ENCODE measurements around the gene SETX. TPM values are rescaled to one million over a fixed set of nuclear protein-coding genes. Genes with fewer than 3 reads are reported as not detected.
"Not testable (repeated sequence)": the region's sequence is repeated elsewhere in the genome, so short reads cannot be mapped to it uniquely, and the experiment has no call there.

The SETX gene
- polyA plus RNA-seq, 1 experiment: 31.5 TPM

DNA sequence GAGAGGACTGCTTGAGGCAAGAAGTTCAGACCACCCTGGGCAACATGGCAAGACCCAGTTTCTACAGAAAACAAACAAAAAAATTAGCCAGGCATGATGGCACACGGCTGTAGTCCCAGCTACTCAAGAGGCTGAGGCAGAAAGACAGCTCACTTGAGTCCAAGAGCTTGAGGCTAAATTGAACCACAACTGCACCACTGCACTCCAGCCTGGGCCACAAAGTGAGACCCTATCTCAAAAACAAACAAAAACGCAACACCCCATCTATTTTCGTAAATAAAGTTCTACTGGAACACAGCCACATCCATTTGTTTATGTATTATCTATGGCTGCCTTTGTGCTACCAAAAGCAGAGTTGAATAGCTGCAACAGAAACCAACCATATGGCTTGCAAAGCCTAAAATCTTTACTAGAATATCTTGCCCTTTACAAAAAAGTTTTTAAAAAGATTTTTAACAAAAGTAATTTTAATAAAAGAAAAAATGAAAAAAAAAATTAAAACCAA, 67.5 kb downstream of the SETX start:
- TF ChIP-seq, protein P1, sequence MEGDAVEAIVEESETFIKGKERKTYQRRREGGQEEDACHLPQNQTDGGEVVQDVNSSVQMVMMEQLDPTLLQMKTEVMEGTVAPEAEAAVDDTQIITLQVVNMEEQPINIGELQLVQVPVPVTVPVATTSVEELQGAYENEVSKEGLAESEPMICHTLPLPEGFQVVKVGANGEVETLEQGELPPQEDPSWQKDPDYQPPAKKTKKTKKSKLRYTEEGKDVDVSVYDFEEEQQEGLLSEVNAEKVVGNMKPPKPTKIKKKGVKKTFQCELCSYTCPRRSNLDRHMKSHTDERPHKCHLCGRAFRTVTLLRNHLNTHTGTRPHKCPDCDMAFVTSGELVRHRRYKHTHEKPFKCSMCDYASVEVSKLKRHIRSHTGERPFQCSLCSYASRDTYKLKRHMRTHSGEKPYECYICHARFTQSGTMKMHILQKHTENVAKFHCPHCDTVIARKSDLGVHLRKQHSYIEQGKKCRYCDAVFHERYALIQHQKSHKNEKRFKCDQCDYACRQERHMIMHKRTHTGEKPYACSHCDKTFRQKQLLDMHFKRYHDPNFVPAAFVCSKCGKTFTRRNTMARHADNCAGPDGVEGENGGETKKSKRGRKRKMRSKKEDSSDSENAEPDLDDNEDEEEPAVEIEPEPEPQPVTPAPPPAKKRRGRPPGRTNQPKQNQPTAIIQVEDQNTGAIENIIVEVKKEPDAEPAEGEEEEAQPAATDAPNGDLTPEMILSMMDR (IDR thresholded peaks at IDR 0.05; ENCODE audit: low read depth, low read length): no peak
- no peaks in the 10 kb centered on the region for H3K9me3 ChIP-seq (ENCODE audit: control insufficient read depth, insufficient read depth, low read length)
- no peak for DNase-seq (ENCODE audit: low read depth, low spot score)
- ChIA-PET POLR2A (no interaction called here), CTCF (interaction anchor here (0.5 to 1.2 kb wide), 3 partner anchors 19 to 541 kb away, joined by 3 to 4 read pairs (median 4); no protein-coding TSS in a partner anchor)
- no peak overlapping the region for H3K27ac ChIP-seq (ENCODE audit: low read depth, low read length)
- H3K4me3 ChIP-seq (ENCODE audit: low read depth, low read length): no peak overlapping the region
- no peaks in the 10 kb centered on the region for H3K27me3 ChIP-seq (ENCODE audit: control insufficient read depth, insufficient read depth, low read length)

DNA sequence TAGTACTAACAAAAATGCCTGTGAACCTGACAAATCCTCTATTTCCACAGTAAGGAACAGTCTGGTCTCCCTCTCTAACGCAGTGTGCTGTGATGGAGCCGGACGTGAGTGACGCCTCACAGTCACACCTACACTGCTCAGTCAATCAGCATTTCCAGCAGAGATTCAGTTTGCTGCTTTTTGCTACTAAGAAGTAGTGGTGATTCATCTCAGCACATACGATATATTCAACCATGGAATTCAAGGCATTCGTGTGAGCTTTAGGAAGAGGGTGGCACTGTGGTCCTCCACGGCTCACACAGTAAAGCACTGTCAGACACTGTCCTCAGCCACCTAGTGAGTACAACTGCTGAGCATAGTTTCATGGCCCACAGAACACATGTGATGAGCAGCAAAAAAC, 70.9 kb downstream of the SETX start:
- TF ChIP-seq, protein P1 (IDR thresholded peaks at IDR 0.05; ENCODE audit: low read depth, low read length): no peak
- H3K27me3 ChIP-seq (ENCODE audit: control insufficient read depth, insufficient read depth, low read length): no peaks in the 10 kb centered on the region
- no peaks in the 10 kb centered on the region for H3K9me3 ChIP-seq (ENCODE audit: control insufficient read depth, insufficient read depth, low read length)
- ChIA-PET CTCF (interaction anchor here (2.2 kb wide), 1 partner anchor 14 kb away, joined by 26 read pairs; no protein-coding TSS in a partner anchor), POLR2A (no interaction called here)
- no peak for DNase-seq (ENCODE audit: low read depth, low spot score)
- H3K27ac ChIP-seq (ENCODE audit: low read depth, low read length): no peak overlapping the region
- H3K4me3 ChIP-seq (ENCODE audit: low read depth, low read length): no peak overlapping the region

DNA sequence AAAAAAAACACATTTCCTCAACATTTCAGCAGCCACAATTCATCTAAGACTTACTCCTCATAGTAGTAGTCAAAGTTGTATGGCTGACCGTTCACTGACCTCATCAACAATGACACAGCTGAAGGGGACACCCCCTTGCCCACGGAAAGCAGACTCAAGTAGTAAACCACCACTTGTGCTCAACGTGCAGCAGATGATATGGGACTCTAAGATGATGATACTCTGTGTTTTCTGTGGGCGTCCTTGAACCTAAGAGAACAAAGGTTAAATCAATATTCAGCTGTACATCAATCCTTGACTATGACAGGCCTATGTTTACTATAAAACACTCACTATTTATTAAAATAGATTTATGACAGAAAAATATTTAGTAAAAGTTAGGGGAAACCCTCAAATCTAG, 71.6 kb downstream of the SETX start:
- TF ChIP-seq, protein P1 (IDR thresholded peaks at IDR 0.05; ENCODE audit: low read depth, low read length): no peak
- CTCF ChIA-PET: interaction anchor here (2.2 kb wide), 1 partner anchor 14 kb away, joined by 26 read pairs; no protein-coding TSS in a partner anchor
- H3K9me3 ChIP-seq (ENCODE audit: control insufficient read depth, insufficient read depth, low read length): no peaks in the 10 kb centered on the region
- POLR2A ChIA-PET: no interaction called here
- no peak for DNase-seq (ENCODE audit: low read depth, low spot score)
- H3K27ac ChIP-seq (ENCODE audit: low read depth, low read length): no peak overlapping the region
- no peaks in the 10 kb centered on the region for H3K27me3 ChIP-seq (ENCODE audit: control insufficient read depth, insufficient read depth, low read length)
- H3K4me3 ChIP-seq (ENCODE audit: low read depth, low read length): no peak overlapping the region

DNA sequence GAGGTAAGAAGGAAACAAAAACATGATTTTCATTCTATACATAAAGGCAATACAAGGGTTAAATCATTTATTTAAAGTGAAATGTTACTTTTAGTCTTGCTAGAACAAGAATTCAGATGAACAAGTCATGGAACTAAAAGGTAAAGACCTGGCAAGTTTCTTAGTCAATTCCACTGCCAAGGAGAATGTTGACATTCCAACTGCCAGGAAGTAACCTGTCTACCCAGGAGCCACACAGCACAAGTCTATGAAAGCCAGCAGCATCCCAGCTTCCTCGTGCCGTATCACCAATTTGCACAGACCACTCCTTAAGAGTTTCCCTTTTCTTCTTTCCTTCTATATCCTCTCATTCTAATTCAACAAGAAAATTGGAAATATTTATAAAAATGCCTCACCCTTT, 79.9 kb downstream of the SETX start:
- TF ChIP-seq, protein P1 (IDR thresholded peaks at IDR 0.05; ENCODE audit: low read depth, low read length): no peak
- Histone ChIP-seq H3K27me3 (ENCODE audit: control insufficient read depth, insufficient read depth, low read length) (no peaks in the 10 kb centered on the region), H3K9me3 (ENCODE audit: control insufficient read depth, insufficient read depth, low read length) (no peaks in the 10 kb centered on the region), H3K4me3 (ENCODE audit: low read depth, low read length) (no peak overlapping the region), H3K27ac (ENCODE audit: low read depth, low read length) (no peak overlapping the region)
- no peak for DNase-seq (ENCODE audit: low read depth, low spot score)
- ChIA-PET POLR2A (no interaction called here), CTCF (interaction anchor here (1.3 kb wide), 1 partner anchor 519 kb away, joined by 3 read pairs; no protein-coding TSS in a partner anchor)

DNA sequence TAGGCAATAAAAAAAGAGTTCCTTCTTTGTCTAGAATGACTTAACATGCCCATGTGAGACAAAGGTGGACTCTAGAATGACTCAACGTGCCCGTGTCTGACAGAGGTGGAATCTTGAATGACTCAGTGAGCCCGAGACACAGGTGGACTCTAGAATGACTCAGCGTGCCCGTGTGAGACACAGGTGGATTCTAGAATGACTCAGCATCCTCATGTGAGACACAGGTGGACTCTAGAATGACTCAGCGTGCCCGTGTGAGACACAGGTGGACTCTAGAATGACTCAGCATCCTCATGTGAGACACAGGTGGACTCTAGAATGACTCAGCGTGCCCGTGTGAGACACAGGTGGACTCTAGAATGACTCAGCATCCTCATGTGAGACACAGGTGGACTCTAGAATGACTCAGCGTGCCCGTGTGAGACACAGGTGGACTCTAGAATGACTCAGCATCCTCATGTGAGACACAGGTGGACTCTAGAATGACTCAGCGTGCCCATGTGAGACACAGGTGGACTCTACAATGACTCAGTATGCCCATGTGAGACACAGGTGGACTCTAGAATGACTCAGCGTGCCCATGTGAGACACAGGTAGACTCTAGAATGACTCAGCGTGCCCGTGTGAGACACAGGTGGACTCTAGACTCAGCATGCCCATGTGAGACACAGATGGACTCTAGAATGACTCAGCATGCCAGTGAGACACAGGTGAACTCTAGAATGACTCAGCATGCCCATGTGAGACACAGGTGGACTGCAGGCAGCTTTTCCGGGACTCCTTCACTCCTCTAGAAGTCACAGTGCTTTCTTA, 84.9 kb downstream of the SETX start:
- H3K4me3 ChIP-seq (ENCODE audit: low read depth, low read length); POLR2A ChIA-PET; DNase-seq (ENCODE audit: low read depth, low spot score); H3K27me3 ChIP-seq (ENCODE audit: control insufficient read depth, insufficient read depth, low read length); H3K9me3 ChIP-seq (ENCODE audit: control insufficient read depth, insufficient read depth, low read length): not testable (repeated sequence)
- peak overlapping the region; percentile 53 for H3K27ac ChIP-seq (ENCODE audit: low read depth, low read length)
- CTCF ChIA-PET: interaction anchor here (0.6 to 3.4 kb wide), 23 partner anchors 8 to 660 kb away, joined by 3 to 70 read pairs (median 6); no protein-coding TSS in a partner anchor

All from AG04450 (cell line).